Measurements from ENCODE around the gene MRPS5. TPM values are rescaled to one million over a fixed set of nuclear protein-coding genes. Genes with fewer than 3 reads are reported as not detected.

MRPS5 gene
- total RNA-seq, 1 donor from 2014 or later = 55.0 TPM

DNA sequence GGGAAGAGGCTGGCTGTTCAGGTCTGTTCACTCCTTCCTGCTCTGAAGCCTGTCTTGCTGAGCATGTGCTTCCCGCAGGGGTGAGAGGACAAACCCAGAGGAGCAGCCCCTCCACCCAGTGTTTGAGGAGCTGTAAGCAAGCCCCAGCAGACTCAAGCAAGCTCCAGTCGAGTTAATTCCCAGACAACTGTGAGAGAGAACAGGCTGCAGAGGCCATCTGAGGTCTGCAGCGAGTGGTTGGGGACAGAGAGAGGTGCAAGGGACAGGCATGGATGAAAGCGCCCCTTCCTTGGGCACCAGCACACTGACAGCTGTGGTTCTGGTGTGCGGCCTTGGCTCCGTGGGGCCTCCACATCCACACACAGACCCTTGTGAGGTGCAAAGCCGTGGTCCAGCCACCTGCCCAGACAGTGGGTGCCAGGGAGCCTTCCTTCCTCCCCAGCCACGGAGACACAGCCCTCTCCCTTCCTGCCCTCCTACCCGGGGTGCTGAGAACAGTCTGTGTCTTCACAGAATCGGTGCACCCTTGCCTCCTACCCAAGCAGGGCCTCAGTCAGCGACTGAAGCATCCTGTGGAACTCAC lies 59.9 kb downstream of the MRPS5 start:
- intact Hi-C loops (cut with DNase I) = no loop called here
- peak; percentile 60 to 77 for DNase-seq (ENCODE audit: extremely low spot score in 2 of 2)
- TF ChIP-seq POLR2AphosphoS5 (IDR thresholded peaks at IDR 0.05; ENCODE audit: insufficient read depth in 1 of 2, low read depth in 1 of 2) (no peak), POLR2A (IDR thresholded peaks at IDR 0.05) (no peak)
- TF ChIP-seq, protein P1, sequence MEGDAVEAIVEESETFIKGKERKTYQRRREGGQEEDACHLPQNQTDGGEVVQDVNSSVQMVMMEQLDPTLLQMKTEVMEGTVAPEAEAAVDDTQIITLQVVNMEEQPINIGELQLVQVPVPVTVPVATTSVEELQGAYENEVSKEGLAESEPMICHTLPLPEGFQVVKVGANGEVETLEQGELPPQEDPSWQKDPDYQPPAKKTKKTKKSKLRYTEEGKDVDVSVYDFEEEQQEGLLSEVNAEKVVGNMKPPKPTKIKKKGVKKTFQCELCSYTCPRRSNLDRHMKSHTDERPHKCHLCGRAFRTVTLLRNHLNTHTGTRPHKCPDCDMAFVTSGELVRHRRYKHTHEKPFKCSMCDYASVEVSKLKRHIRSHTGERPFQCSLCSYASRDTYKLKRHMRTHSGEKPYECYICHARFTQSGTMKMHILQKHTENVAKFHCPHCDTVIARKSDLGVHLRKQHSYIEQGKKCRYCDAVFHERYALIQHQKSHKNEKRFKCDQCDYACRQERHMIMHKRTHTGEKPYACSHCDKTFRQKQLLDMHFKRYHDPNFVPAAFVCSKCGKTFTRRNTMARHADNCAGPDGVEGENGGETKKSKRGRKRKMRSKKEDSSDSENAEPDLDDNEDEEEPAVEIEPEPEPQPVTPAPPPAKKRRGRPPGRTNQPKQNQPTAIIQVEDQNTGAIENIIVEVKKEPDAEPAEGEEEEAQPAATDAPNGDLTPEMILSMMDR (IDR thresholded peaks at IDR 0.05) = no peak

DNA sequence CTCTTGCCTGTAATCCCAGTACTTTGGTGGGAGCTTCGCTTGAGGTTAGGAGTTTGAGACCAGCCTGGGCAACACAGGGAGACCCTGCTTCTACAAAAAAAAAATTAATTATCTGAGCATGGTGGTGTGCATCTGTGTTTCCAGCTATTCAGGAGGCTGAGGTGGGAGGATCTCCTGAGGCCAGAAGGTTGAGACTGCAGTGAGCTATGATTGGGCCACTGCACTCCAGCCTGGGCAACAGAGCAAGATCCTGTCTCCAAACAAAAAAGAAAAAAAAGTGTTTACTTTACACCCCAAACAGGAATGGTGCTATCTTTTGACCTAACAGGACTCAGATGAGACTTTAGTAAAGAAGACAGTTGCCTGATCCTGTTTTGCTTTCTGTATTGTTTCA lies 60.5 kb downstream of the MRPS5 start:
- no peak for DNase-seq (ENCODE audit: extremely low spot score in 2 of 2)
- Histone ChIP-seq H3K4me1 (peaks cover 9% of the 10 kb centered on the region), H3K9me3 (no peaks in the 10 kb centered on the region), H3K27ac (no peak overlapping the region), H3K27me3 (no peaks in the 10 kb centered on the region), H3K36me3 (no peaks in the 10 kb centered on the region), H3K4me3 (no peak overlapping the region)
- TF ChIP-seq POLR2AphosphoS5 (IDR thresholded peaks at IDR 0.05; ENCODE audit: insufficient read depth in 1 of 2, low read depth in 1 of 2) (no peak), POLR2A (IDR thresholded peaks at IDR 0.05) (no peak)
- TF ChIP-seq, protein P1 (IDR thresholded peaks at IDR 0.05) = no peak
- intact Hi-C loops (cut with DNase I) = no loop called here

More for the DNA sequence above, 59.9 kb downstream of the MRPS5 start:
- no peak overlapping the region for H3K4me3 ChIP-seq
- peaks cover 9% of the 10 kb centered on the region for H3K4me1 ChIP-seq
- no peaks in the 10 kb centered on the region for H3K27me3 ChIP-seq
- H3K36me3 ChIP-seq = no peaks in the 10 kb centered on the region
- no peak overlapping the region for H3K27ac ChIP-seq
- no peaks in the 10 kb centered on the region for H3K9me3 ChIP-seq

DNA sequence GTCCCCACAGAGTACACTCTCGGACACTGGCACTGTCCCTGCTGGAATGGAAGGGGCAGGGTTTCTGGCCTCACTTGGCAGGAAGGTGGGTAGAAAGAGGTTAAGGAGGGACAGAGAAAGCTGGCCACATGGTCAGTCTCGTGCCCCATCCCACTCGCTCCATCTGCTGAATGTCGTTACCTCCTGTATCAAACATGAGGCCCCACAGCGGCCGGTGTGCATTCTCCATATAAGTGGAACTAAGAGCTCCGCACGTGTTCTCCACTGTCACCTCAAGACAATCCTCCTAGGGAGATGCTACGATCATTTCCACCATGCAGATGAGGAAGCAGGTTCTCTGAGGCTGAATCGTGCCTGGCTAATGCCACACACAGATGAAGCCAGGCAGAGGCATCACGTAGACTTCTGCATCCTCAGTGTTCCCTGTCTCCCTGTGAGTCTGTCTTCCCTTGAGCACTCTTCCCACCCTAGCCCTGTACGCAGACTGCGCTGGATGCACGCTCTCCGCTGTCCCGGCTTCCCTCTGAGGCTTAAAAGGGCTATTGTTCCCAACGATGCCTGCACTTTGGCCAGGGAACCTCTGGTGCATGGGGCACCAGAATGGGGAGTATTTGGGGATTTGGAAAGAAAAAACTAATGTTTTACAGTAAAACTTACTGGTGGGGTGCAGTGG lies 61.0 kb downstream of the MRPS5 start:
- DNase-seq (ENCODE audit: extremely low spot score in 2 of 2) = no peak
- TF ChIP-seq, protein P1 (IDR thresholded peaks at IDR 0.05) = no peak
- TF ChIP-seq POLR2A (IDR thresholded peaks at IDR 0.05) (no peak), POLR2AphosphoS5 (IDR thresholded peaks at IDR 0.05; ENCODE audit: insufficient read depth in 1 of 2, low read depth in 1 of 2) (no peak)
- H3K36me3 ChIP-seq = no peaks in the 10 kb centered on the region
- H3K4me1 ChIP-seq = peaks cover 9% of the 10 kb centered on the region
- no peaks in the 10 kb centered on the region for H3K9me3 ChIP-seq
- intact Hi-C loops (cut with DNase I) = no loop called here
- no peaks in the 10 kb centered on the region for H3K27me3 ChIP-seq
- no peak overlapping the region for H3K4me3 ChIP-seq
- no peak overlapping the region for H3K27ac ChIP-seq

DNA sequence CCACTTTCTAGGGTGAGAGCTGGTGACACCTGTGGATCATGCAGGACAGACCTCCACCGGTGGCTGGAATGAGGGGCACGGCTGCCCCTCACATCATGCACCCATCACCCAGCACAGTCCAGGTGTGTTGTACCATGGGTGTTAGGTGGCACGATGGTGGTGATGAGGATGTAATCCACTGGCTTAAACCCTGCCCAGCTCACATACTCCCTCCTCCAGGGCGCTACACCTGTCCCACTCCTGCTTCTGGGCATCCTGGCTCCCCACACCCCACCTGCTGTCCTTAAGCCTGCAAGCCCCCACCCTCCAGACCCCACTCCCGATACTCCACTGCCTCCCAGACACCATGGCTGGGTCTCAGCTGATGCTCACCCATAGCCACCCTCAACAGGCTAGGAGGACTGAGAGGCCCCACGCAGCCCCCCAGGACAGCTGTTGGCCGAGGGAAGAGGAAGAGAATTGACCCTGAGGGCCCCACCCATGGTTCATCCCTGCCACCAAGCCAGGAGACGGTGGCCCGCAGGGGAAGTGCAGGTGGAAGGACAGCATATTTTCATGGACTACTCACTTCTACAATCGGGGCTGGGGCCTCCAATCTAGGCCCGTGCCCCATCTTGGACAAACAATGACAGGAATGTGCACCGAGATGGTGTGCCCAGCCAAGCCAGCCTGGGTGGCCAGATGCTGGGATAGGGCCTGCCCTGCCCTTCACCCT lies 61.8 kb downstream of the MRPS5 start:
- Histone ChIP-seq H3K27me3 (no peaks in the 10 kb centered on the region), H3K9me3 (no peaks in the 10 kb centered on the region), H3K4me1 (peaks cover 9% of the 10 kb centered on the region), H3K4me3 (no peak overlapping the region), H3K27ac (no peak overlapping the region), H3K36me3 (no peaks in the 10 kb centered on the region)
- TF ChIP-seq POLR2AphosphoS5 (IDR thresholded peaks at IDR 0.05; ENCODE audit: insufficient read depth in 1 of 2, low read depth in 1 of 2) (no peak), POLR2A (IDR thresholded peaks at IDR 0.05) (no peak)
- TF ChIP-seq, protein P1 (IDR thresholded peaks at IDR 0.05) = no peak
- no peak for DNase-seq (ENCODE audit: extremely low spot score in 2 of 2)
- intact Hi-C loops (cut with DNase I) = no loop called here

Data from vagina (tissue), 2 donors.